ENCODE results near the gene HIVEP3. TPM values are rescaled to one million over a fixed set of nuclear protein-coding genes. Genes with fewer than 3 reads are reported as not detected.

HIVEP3 gene
- total RNA-seq, 1 donor from 2014 or later, result 3.6 TPM

DNA sequence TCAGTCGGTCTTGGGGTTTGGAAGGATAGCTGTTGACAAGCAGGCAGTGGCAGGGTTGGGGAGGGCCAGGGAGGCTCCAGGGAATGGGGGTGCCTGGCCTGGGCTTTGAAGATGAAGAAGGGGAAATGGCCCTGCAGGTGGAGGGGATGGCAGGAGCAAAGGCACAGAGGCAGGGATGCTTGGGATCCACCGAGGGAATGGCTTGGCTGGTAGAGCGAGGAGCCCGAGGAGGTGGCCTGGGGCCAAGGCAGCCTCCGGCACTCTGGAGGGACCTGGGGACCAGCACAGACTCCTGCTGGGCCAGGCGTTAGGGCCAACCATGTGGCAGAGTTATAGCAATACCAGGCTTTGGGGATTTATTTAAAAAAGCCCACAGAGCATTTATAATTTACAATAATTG is 371.4 kb downstream of the HIVEP3 start:
- no peak overlapping the region for H3K27ac Mint-ChIP-seq (ENCODE audit: unreplicated experiment)
- H3K4me3 Mint-ChIP-seq (ENCODE audit: unreplicated experiment), result no peak overlapping the region
- H3K4me1 Mint-ChIP-seq (ENCODE audit: low read depth), result peaks cover 5% of the 10 kb centered on the region
- H3K27me3 Mint-ChIP-seq (ENCODE audit: low read depth), result peaks cover 2% of the 10 kb centered on the region
- peak; percentile 62 for DNase-seq (ENCODE audit: low spot score)
- peaks cover 9% of the 10 kb centered on the region for H3K9me3 Mint-ChIP-seq (ENCODE audit: low read depth)
- peaks cover 4% of the 10 kb centered on the region for H3K36me3 Mint-ChIP-seq (ENCODE audit: low read depth)
- TF ChIP-seq, protein P1, sequence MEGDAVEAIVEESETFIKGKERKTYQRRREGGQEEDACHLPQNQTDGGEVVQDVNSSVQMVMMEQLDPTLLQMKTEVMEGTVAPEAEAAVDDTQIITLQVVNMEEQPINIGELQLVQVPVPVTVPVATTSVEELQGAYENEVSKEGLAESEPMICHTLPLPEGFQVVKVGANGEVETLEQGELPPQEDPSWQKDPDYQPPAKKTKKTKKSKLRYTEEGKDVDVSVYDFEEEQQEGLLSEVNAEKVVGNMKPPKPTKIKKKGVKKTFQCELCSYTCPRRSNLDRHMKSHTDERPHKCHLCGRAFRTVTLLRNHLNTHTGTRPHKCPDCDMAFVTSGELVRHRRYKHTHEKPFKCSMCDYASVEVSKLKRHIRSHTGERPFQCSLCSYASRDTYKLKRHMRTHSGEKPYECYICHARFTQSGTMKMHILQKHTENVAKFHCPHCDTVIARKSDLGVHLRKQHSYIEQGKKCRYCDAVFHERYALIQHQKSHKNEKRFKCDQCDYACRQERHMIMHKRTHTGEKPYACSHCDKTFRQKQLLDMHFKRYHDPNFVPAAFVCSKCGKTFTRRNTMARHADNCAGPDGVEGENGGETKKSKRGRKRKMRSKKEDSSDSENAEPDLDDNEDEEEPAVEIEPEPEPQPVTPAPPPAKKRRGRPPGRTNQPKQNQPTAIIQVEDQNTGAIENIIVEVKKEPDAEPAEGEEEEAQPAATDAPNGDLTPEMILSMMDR (IDR thresholded peaks at IDR 0.05), result no peak

GRCh38 chr1:41546833-41547135 is 371.9 kb downstream of the HIVEP3 start:
- peaks cover under 1% of the 10 kb centered on the region for H3K27me3 Mint-ChIP-seq (ENCODE audit: low read depth)
- H3K36me3 Mint-ChIP-seq (ENCODE audit: low read depth), result peaks cover 4% of the 10 kb centered on the region
- no peak overlapping the region for H3K4me3 Mint-ChIP-seq (ENCODE audit: unreplicated experiment)
- H3K9me3 Mint-ChIP-seq (ENCODE audit: low read depth), result peaks cover 9% of the 10 kb centered on the region
- H3K4me1 Mint-ChIP-seq (ENCODE audit: low read depth), result peaks cover 7% of the 10 kb centered on the region
- DNase-seq (ENCODE audit: low spot score), result no peak
- H3K27ac Mint-ChIP-seq (ENCODE audit: unreplicated experiment), result no peak overlapping the region
- TF ChIP-seq, protein P1 (IDR thresholded peaks at IDR 0.05), result no peak

DNA sequence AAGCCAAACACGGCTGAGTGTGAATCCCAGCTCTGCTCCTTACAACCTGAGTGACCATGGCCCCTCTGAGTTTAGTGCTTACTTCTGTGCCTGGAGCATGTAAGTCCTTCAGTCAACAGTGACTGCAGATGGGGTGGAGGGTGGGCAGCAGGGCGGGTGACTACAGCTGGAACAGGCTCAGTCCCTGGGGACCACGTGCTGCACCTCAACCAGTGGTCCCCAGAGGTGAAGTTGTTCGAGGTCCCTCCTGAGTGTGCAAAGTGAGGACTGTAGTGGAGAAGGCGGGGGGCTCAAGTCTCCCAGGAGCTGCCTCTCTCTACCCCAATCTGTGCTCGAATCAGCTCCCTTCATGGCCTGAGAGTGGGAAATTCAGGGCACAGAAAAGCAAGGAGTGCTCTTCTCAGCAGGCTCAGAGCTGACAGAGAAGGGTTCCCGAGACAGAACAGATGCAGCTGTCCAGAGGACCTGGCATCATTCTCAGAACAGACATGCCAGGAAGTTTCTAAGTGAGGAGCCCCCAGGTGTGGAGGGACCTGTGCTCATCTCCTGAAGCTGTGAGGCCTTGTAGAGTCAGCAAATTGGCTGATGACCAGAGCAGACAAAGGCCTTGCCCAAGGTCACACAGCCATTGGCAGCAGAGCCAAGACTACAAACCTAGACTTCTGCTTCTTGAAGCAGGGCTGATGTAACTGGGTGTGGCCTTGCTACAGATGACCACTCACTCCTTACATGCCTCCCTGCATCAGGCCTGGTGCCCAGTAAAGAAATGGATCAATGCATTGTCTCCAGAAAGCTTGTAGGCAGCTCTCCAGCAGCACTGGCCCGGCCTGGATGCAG is 372.5 kb downstream of the HIVEP3 start:
- Mint-ChIP-seq H3K4me1 (ENCODE audit: low read depth) (peaks cover 7% of the 10 kb centered on the region), H3K36me3 (ENCODE audit: low read depth) (peaks cover 4% of the 10 kb centered on the region), H3K27me3 (ENCODE audit: low read depth) (no peaks in the 10 kb centered on the region), H3K27ac (ENCODE audit: unreplicated experiment) (no peak overlapping the region), H3K9me3 (ENCODE audit: low read depth) (peaks cover 9% of the 10 kb centered on the region), H3K4me3 (ENCODE audit: unreplicated experiment) (no peak overlapping the region)
- DNase-seq (ENCODE audit: low spot score), result peak; percentile 57
- TF ChIP-seq, protein P1 (IDR thresholded peaks at IDR 0.05), result no peak

- H3K9me3 Mint-ChIP-seq (ENCODE audit: low read depth), result no peaks in the 10 kb centered on the region
- TF ChIP-seq, protein P1 (IDR thresholded peaks at IDR 0.05), result no peak
- H3K27ac Mint-ChIP-seq (ENCODE audit: unreplicated experiment), result no peak overlapping the region
- DNase-seq (ENCODE audit: low spot score), result no peak
- H3K36me3 Mint-ChIP-seq (ENCODE audit: low read depth), result no peaks in the 10 kb centered on the region
- H3K27me3 Mint-ChIP-seq (ENCODE audit: low read depth), result no peaks in the 10 kb centered on the region
- H3K4me1 Mint-ChIP-seq (ENCODE audit: low read depth), result peaks cover 22% of the 10 kb centered on the region
- no peak overlapping the region for H3K4me3 Mint-ChIP-seq (ENCODE audit: unreplicated experiment)
Observed at GRCh38 chr1:41542196-41542930, 376.4 kb downstream of the HIVEP3 start.

GRCh38 chr1:41541592-41541952 is 377.1 kb downstream of the HIVEP3 start:
- H3K36me3 Mint-ChIP-seq (ENCODE audit: low read depth), result no peaks in the 10 kb centered on the region
- no peak for DNase-seq (ENCODE audit: low spot score)
- no peaks in the 10 kb centered on the region for H3K27me3 Mint-ChIP-seq (ENCODE audit: low read depth)
- no peaks in the 10 kb centered on the region for H3K9me3 Mint-ChIP-seq (ENCODE audit: low read depth)
- H3K27ac Mint-ChIP-seq (ENCODE audit: unreplicated experiment), result no peak overlapping the region
- TF ChIP-seq, protein P1 (IDR thresholded peaks at IDR 0.05), result no peak
- H3K4me3 Mint-ChIP-seq (ENCODE audit: unreplicated experiment), result no peak overlapping the region
- H3K4me1 Mint-ChIP-seq (ENCODE audit: low read depth), result peaks cover 30% of the 10 kb centered on the region

Data from chondrocyte (in vitro differentiated cells).